Measurements from ENCODE around the gene TSKU.

- TF ChIP-seq POLR2A (IDR thresholded peaks at IDR 0.05) (no peak), CTCF (IDR thresholded peaks at IDR 0.05 in 4 of 5, conservative IDR thresholded peaks at IDR 0.05 in 1 of 5) (peak; percentile 76 to 95 (median 88))
These were observed 16.1 kb downstream of the TSKU start for GRCh38 chr11:76799066-76799804.
